ENCODE measurements around the gene ACSM2A.
"Not testable (repeated sequence)": the region's sequence is repeated elsewhere in the genome, so short reads cannot be mapped to it uniquely, and the experiment has no call there.

ACSM2A gene

GRCh38 chr16:20430948-20431347 is 20.4 kb upstream of the ACSM2A start:
- no peak overlapping the region for H3K9ac ChIP-seq (ENCODE audit: low read depth, low read length)
- no peaks in the 10 kb centered on the region for H3K36me3 ChIP-seq (ENCODE audit: insufficient read depth, low read length)
- H3K4me1 ChIP-seq (ENCODE audit: insufficient read depth, low read length) = no peaks in the 10 kb centered on the region
- no peaks in the 10 kb centered on the region for H3K9me3 ChIP-seq (ENCODE audit: control insufficient read depth, insufficient read depth, low read length)

- not testable (repeated sequence) for H3K36me3 ChIP-seq (ENCODE audit: insufficient read depth, low read length); H3K4me1 ChIP-seq (ENCODE audit: insufficient read depth, low read length); H3K9ac ChIP-seq (ENCODE audit: low read depth, low read length); H3K9me3 ChIP-seq (ENCODE audit: control insufficient read depth, insufficient read depth, low read length)
These were observed 12.4 kb upstream of the ACSM2A start for GRCh38 chr16:20438950-20439349.

- H3K9me3 ChIP-seq (ENCODE audit: control insufficient read depth, insufficient read depth, low read length); H3K36me3 ChIP-seq (ENCODE audit: insufficient read depth, low read length); H3K4me1 ChIP-seq (ENCODE audit: insufficient read depth, low read length); H3K9ac ChIP-seq (ENCODE audit: low read depth, low read length): not testable (repeated sequence)
These were observed 11.5 kb upstream of the ACSM2A start for GRCh38 chr16:20439820-20440231.

- not testable (repeated sequence) for H3K9ac ChIP-seq (ENCODE audit: low read depth, low read length); H3K9me3 ChIP-seq (ENCODE audit: control insufficient read depth, insufficient read depth, low read length); H3K4me1 ChIP-seq (ENCODE audit: insufficient read depth, low read length); H3K36me3 ChIP-seq (ENCODE audit: insufficient read depth, low read length)
These were observed 10.6 kb upstream of the ACSM2A start for GRCh38 chr16:20440731-20441130.

GRCh38 chr16:20441191-20441590 is 10.1 kb upstream of the ACSM2A start:
- no peaks in the 10 kb centered on the region for H3K9me3 ChIP-seq (ENCODE audit: control insufficient read depth, insufficient read depth, low read length)
- no peaks in the 10 kb centered on the region for H3K36me3 ChIP-seq (ENCODE audit: insufficient read depth, low read length)
- H3K9ac ChIP-seq (ENCODE audit: low read depth, low read length) = no peak overlapping the region
- H3K4me1 ChIP-seq (ENCODE audit: insufficient read depth, low read length) = no peaks in the 10 kb centered on the region

- H3K9me3 ChIP-seq (ENCODE audit: control insufficient read depth, insufficient read depth, low read length); H3K36me3 ChIP-seq (ENCODE audit: insufficient read depth, low read length); H3K9ac ChIP-seq (ENCODE audit: low read depth, low read length); H3K4me1 ChIP-seq (ENCODE audit: insufficient read depth, low read length): not testable (repeated sequence)
These were observed 9.5 kb upstream of the ACSM2A start for GRCh38 chr16:20441859-20442258.

GRCh38 chr16:20446652-20447393 is 4.5 kb upstream of the ACSM2A start:
- H3K4me1 ChIP-seq (ENCODE audit: insufficient read depth, low read length); H3K9me3 ChIP-seq (ENCODE audit: control insufficient read depth, insufficient read depth, low read length); H3K36me3 ChIP-seq (ENCODE audit: insufficient read depth, low read length); H3K9ac ChIP-seq (ENCODE audit: low read depth, low read length): not testable (repeated sequence)

GRCh38 chr16:20453633-20454032 is 2.3 kb downstream of the ACSM2A start:
- H3K36me3 ChIP-seq (ENCODE audit: insufficient read depth, low read length); H3K9ac ChIP-seq (ENCODE audit: low read depth, low read length); H3K4me1 ChIP-seq (ENCODE audit: insufficient read depth, low read length); H3K9me3 ChIP-seq (ENCODE audit: control insufficient read depth, insufficient read depth, low read length): not testable (repeated sequence)

GRCh38 chr16:20459227-20459626 is 7.9 kb downstream of the ACSM2A start:
- H3K9me3 ChIP-seq (ENCODE audit: control insufficient read depth, insufficient read depth, low read length); H3K36me3 ChIP-seq (ENCODE audit: insufficient read depth, low read length); H3K4me1 ChIP-seq (ENCODE audit: insufficient read depth, low read length); H3K9ac ChIP-seq (ENCODE audit: low read depth, low read length): not testable (repeated sequence)

GRCh38 chr16:20460313-20460712 is 9.0 kb downstream of the ACSM2A start:
- not testable (repeated sequence) for H3K36me3 ChIP-seq (ENCODE audit: insufficient read depth, low read length); H3K9me3 ChIP-seq (ENCODE audit: control insufficient read depth, insufficient read depth, low read length); H3K9ac ChIP-seq (ENCODE audit: low read depth, low read length); H3K4me1 ChIP-seq (ENCODE audit: insufficient read depth, low read length)

- H3K36me3 ChIP-seq (ENCODE audit: insufficient read depth, low read length); H3K9ac ChIP-seq (ENCODE audit: low read depth, low read length); H3K9me3 ChIP-seq (ENCODE audit: control insufficient read depth, insufficient read depth, low read length); H3K4me1 ChIP-seq (ENCODE audit: insufficient read depth, low read length): not testable (repeated sequence)
These were observed 17.6 kb downstream of the ACSM2A start for GRCh38 chr16:20468954-20469353.

GRCh38 chr16:20469930-20470329 is 18.6 kb downstream of the ACSM2A start:
- H3K4me1 ChIP-seq (ENCODE audit: insufficient read depth, low read length); H3K9me3 ChIP-seq (ENCODE audit: control insufficient read depth, insufficient read depth, low read length); H3K9ac ChIP-seq (ENCODE audit: low read depth, low read length); H3K36me3 ChIP-seq (ENCODE audit: insufficient read depth, low read length): not testable (repeated sequence)

- H3K9me3 ChIP-seq (ENCODE audit: control insufficient read depth, insufficient read depth, low read length); H3K36me3 ChIP-seq (ENCODE audit: insufficient read depth, low read length); H3K4me1 ChIP-seq (ENCODE audit: insufficient read depth, low read length); H3K9ac ChIP-seq (ENCODE audit: low read depth, low read length): not testable (repeated sequence)
These were observed 19.4 kb downstream of the ACSM2A start for GRCh38 chr16:20470732-20471131.

GRCh38 chr16:20477188-20477744 is 25.9 kb downstream of the ACSM2A start:
- H3K9ac ChIP-seq (ENCODE audit: low read depth, low read length); H3K4me1 ChIP-seq (ENCODE audit: insufficient read depth, low read length); H3K9me3 ChIP-seq (ENCODE audit: control insufficient read depth, insufficient read depth, low read length); H3K36me3 ChIP-seq (ENCODE audit: insufficient read depth, low read length): not testable (repeated sequence)

GRCh38 chr16:20483989-20484388 is 32.7 kb downstream of the ACSM2A start:
- H3K9ac ChIP-seq (ENCODE audit: low read depth, low read length); H3K36me3 ChIP-seq (ENCODE audit: insufficient read depth, low read length); H3K4me1 ChIP-seq (ENCODE audit: insufficient read depth, low read length); H3K9me3 ChIP-seq (ENCODE audit: control insufficient read depth, insufficient read depth, low read length): not testable (repeated sequence)

- H3K9ac ChIP-seq (ENCODE audit: low read depth, low read length) = no peak overlapping the region
- no peaks in the 10 kb centered on the region for H3K4me1 ChIP-seq (ENCODE audit: insufficient read depth, low read length)
- H3K36me3 ChIP-seq (ENCODE audit: insufficient read depth, low read length) = no peaks in the 10 kb centered on the region
- no peaks in the 10 kb centered on the region for H3K9me3 ChIP-seq (ENCODE audit: control insufficient read depth, insufficient read depth, low read length)
These were observed 33.4 kb downstream of the ACSM2A start for GRCh38 chr16:20484726-20485125.
